ENCODE results near the gene C1QL3.
A peak's percentile ranks its signal among the peaks of the same experiment; 100 is the strongest.

C1QL3 gene

DNA sequence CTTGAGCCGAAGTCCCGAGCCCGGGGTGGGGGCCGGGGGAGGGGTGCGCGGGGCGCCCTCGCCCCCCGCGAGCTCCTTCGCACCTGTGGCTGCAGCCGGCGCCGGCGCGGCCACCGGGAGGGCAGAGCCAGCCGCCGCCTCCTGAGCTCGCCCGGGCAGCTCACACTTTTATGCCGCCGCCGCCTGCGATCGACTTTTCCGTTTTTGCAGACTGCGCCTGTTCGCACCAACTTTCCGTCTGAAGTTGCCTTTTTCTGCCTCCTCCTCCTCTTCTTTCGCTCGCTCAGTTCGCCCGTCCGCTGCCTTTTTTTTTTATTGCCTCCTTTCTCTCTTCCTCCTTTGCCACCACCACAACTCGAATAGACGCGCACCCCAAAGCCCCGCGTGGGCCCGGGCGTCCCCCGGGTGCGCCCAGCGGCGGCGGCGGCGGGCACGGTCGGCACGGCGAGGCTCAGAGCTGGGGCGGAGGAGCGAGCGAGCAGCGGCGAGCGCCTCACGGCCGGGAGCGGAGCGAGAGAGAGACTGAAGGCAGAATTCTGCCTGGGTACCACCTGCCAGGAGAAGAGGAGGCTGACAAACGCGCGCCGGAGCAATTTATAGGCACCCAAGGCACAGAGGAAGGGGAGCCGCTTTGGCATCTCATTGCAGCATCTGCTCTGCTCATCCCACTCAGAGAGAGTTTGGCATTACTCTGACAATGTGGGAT is at the start of gene C1QL3:
TSS of gene C1QL3 (minus strand) at position 569 of the 706 bp plus-strand sequence. CDS start 814 bp downstream, outside the sequence.
- Mint-ChIP-seq H3K4me3 (peak within 1 kb of the TSS; percentile 65), H3K27ac (no peak within 1 kb of the TSS), H3K9me3 (no peaks in the 10 kb centered on the region), H3K27me3 (peaks cover 47% of the 10 kb centered on the region), H3K36me3 (ENCODE audit: low read depth) (no peaks in the 10 kb centered on the region), H3K4me1 (ENCODE audit: low read depth) (peaks cover 16% of the 10 kb centered on the region)
- intact Hi-C loops (cut with micrococcal nuclease) = no loop called here

DNA sequence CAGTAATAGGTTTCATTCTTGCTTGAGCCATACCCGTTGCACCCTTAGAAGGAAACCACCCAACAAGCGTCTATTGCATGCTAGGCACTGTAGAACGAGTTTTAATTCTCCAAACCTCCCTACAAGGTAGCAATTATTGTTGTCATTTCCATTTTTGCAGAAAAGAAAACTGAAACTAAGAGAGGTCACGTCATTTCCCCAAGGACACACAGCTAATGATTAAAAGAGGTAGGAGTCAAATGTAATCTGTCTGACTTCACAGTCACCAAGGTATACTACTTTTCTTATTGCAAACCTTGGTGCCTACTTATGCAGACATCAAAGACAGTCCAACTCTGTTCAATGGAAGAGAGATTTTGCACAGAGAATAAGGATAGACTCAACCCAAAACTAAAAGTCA is 49.1 kb upstream of the C1QL3 start:
- H3K27ac Mint-ChIP-seq = no peak overlapping the region
- intact Hi-C loops (cut with micrococcal nuclease) = no loop called here
- H3K4me1 Mint-ChIP-seq (ENCODE audit: low read depth) = peaks cover 12% of the 10 kb centered on the region
- no peak overlapping the region for H3K4me3 Mint-ChIP-seq
- H3K27me3 Mint-ChIP-seq = peaks cover 2% of the 10 kb centered on the region
- H3K36me3 Mint-ChIP-seq (ENCODE audit: low read depth) = no peaks in the 10 kb centered on the region
- H3K9me3 Mint-ChIP-seq = no peaks in the 10 kb centered on the region

DNA sequence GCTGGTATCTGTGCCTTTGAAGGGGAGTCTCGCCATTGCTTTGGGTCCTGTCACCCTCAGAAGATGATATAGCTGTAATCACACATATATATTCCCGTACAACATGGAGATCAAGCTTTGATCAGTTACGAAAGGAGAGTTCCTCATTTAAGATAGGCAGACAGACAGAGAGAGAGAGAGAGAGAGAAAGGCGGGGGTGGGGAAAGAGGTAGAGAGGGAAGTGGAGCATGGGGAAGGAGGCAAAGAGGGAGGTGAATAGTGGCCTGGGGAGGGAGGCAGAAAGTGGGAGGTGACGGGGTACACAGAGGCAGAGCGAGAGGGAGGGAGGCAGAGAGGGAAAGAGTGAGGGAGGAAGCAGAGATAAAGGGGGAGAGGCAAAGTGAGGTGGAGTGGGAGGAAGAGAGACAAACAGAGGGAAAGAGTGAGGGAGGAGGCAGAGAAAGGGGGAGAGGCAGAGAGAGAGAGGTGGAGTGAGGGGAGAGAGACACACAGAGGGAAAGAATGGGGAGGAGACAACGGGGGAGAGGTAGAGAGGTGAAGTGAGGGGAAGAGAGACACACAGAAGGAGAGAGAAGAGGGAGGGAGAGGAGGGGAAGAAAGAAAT is 44.6 kb upstream of the C1QL3 start:
- Mint-ChIP-seq H3K9me3 (no peaks in the 10 kb centered on the region), H3K27me3 (peaks cover 2% of the 10 kb centered on the region), H3K36me3 (ENCODE audit: low read depth) (no peaks in the 10 kb centered on the region), H3K27ac (no peak overlapping the region), H3K4me1 (ENCODE audit: low read depth) (peaks cover 15% of the 10 kb centered on the region), H3K4me3 (no peak overlapping the region)
- intact Hi-C loops (cut with micrococcal nuclease) = no loop called here

DNA sequence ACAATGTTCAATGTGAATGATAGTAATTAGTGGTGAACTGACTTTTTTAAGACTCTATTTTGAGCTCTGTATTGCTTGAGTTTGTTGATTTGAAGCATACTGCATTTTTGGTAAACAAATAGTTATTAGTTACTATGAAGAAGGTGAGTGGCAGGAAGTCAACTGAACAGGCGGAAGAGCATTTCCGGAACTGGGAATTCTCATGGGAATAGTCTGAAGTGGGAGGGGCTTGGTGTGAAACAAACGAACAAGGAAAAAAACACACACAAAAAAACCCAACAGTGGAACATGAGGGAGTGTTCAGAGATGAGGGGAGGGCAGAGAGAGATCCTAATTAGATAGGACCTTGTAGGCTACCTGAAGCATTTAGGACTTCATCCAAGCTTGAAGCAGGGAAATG is 43.9 kb upstream of the C1QL3 start:
- intact Hi-C loops (cut with micrococcal nuclease) = no loop called here
- Mint-ChIP-seq H3K27ac (no peak overlapping the region), H3K36me3 (ENCODE audit: low read depth) (no peaks in the 10 kb centered on the region), H3K9me3 (no peaks in the 10 kb centered on the region), H3K4me1 (ENCODE audit: low read depth) (peaks cover 15% of the 10 kb centered on the region), H3K4me3 (no peak overlapping the region), H3K27me3 (peaks cover 2% of the 10 kb centered on the region)

DNA sequence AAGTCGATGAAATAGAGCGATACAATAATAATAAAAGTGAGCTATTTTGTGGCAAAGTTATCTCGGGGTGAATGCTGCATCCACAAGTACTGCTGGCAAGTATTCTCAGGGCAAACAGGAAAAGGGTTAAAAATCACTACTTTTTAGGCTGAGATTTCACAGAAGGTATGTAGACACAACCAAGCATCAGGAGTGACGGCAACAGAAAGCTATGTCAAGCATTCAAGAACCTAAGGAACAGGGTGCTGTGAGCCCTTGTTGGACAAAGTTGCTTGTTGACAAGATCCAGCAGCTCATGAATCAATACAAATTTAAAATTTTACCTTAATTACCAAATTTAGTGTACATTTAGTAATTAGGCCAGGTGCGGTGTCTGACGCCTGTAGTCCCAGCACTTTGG is 41.2 kb upstream of the C1QL3 start:
- Mint-ChIP-seq H3K27me3 (peaks cover 2% of the 10 kb centered on the region), H3K4me1 (ENCODE audit: low read depth) (peaks cover 15% of the 10 kb centered on the region), H3K9me3 (no peaks in the 10 kb centered on the region), H3K4me3 (no peak overlapping the region), H3K27ac (no peak overlapping the region), H3K36me3 (ENCODE audit: low read depth) (no peaks in the 10 kb centered on the region)
- intact Hi-C loops (cut with micrococcal nuclease) = no loop called here

DNA sequence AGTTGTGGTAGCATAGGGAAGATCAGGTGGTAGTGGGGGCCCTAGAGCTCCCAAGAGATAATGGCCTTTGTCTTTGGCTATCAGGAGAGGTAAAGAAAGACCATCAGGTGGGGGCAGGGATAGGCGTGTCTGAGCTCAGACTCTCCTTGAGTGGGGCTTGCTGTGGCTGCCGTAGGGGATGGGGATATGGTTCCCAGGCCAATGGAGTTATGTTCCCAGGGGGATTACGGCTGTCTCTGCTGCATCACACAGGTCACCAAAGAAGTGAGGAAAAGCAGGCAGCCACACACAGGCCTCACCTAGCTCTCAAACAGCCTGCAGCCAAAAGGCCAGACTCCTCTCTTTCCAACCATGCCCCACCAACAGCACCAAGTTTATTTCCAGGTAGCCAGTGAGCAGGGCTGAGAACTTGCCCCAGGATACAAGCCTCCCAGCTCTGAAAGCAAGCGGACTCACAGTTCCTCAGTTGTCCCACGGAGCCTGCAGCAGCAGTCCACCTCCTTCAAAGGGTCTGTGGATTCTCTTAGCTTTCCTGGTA is 37.6 kb upstream of the C1QL3 start:
- Mint-ChIP-seq H3K36me3 (ENCODE audit: low read depth) (no peaks in the 10 kb centered on the region), H3K27me3 (peaks cover 1% of the 10 kb centered on the region), H3K4me1 (ENCODE audit: low read depth) (no peaks in the 10 kb centered on the region), H3K4me3 (no peak overlapping the region), H3K27ac (no peak overlapping the region), H3K9me3 (no peaks in the 10 kb centered on the region)
- intact Hi-C loops (cut with micrococcal nuclease) = no loop called here

DNA sequence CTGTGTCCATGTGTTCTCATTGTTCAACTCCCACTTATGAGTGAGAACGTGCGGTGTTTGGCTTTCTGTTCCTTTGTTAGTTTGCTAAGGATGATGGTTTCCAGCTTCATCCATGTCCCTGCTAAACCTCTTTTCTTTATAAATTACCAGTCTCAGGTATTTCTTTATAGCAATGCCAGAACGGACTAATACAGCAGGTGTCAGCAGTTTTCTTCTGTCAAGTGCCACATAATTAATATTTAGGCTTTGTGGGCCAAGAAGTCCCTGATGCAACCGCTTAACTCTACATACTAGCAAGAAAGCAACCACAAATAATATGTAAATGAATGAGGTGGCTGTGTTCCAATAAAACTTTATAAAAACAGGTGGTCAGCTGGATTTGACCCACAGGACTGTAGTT is 26.3 kb upstream of the C1QL3 start:
- no peaks in the 10 kb centered on the region for H3K9me3 Mint-ChIP-seq
- H3K4me3 Mint-ChIP-seq = no peak overlapping the region
- no peaks in the 10 kb centered on the region for H3K36me3 Mint-ChIP-seq (ENCODE audit: low read depth)
- peaks cover 5% of the 10 kb centered on the region for H3K4me1 Mint-ChIP-seq (ENCODE audit: low read depth)
- H3K27ac Mint-ChIP-seq = no peak overlapping the region
- H3K27me3 Mint-ChIP-seq = no peaks in the 10 kb centered on the region
- intact Hi-C loops (cut with micrococcal nuclease) = no loop called here

DNA sequence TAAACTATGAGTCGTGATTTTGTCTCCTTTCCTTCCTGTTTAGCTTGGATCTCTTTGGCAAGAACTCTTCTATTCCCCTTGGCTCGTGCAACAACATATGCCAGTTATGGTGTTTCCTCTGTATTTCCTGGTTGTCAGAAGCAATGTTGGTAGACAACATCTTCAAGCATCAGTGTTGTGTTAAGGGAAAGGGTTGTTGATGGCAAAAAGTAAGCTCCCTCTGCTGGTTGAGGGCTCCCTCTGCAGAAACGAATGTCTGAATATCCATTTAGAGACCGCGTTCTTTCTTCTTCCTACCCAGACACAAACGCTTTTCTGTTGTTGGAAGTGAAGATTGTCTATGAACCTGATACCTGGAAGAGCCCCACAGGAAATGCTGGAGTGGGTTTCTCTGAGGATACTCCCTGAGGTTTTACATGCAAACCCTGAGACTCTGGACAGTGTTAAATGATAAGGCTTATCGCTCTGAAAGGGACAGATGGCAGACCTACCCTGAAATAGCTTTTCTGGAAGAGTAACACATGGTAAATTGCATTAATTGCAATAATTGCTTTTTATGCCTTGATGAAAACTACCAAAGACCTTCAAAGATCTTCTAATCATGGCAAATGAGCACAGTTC is 23.5 kb upstream of the C1QL3 start:
- intact Hi-C loops (cut with micrococcal nuclease) = no loop called here
- peaks cover 1% of the 10 kb centered on the region for H3K27me3 Mint-ChIP-seq
- H3K4me3 Mint-ChIP-seq = no peak overlapping the region
- no peaks in the 10 kb centered on the region for H3K36me3 Mint-ChIP-seq (ENCODE audit: low read depth)
- H3K4me1 Mint-ChIP-seq (ENCODE audit: low read depth) = peaks cover 5% of the 10 kb centered on the region
- no peaks in the 10 kb centered on the region for H3K9me3 Mint-ChIP-seq
- H3K27ac Mint-ChIP-seq = no peak overlapping the region

DNA sequence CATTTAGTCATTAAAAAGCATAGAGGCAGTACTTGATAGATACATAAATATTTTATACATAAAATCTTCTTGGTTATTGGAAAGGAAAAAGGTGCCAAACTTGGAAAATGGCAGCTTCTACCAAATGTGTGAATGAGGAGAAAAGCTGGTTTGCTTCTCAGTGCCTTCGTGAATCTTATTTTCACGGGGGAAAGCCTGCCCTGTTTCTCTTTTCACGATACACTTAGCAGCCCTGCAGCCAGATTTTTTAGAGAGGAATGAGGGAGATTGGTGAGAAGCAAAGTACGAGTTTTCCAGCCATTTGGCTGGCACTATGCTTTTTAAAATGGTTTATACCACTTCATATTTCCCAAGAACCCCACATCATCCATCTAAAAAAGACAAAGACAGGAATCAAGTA is 22.9 kb upstream of the C1QL3 start:
- Mint-ChIP-seq H3K4me3 (no peak overlapping the region), H3K27ac (no peak overlapping the region), H3K27me3 (peaks cover 3% of the 10 kb centered on the region), H3K36me3 (ENCODE audit: low read depth) (no peaks in the 10 kb centered on the region), H3K9me3 (no peaks in the 10 kb centered on the region), H3K4me1 (ENCODE audit: low read depth) (peaks cover 5% of the 10 kb centered on the region)
- intact Hi-C loops (cut with micrococcal nuclease) = no loop called here

DNA sequence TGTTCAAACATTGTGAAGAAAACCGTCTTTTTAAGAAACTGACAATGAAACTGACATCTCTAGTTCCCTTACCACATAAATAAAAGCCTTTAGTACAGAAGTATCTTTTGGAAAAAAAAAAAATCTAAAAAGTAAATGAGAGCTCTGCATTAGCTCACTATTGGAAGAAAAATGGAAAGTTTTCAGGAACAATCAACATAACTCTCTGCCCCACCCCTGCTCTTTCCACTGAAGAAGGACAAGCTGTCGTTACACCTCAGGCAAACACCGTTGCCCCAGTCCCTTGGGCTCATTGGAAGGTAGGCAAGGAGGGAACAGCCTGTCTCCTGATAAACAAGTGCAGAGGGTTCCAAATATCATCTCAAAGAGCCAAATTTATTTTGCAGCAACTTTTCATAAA is 22.4 kb upstream of the C1QL3 start:
- Mint-ChIP-seq H3K27me3 (peaks cover 3% of the 10 kb centered on the region), H3K9me3 (no peaks in the 10 kb centered on the region), H3K4me1 (ENCODE audit: low read depth) (peaks cover 5% of the 10 kb centered on the region), H3K36me3 (ENCODE audit: low read depth) (no peaks in the 10 kb centered on the region), H3K27ac (no peak overlapping the region), H3K4me3 (no peak overlapping the region)
- intact Hi-C loops (cut with micrococcal nuclease) = no loop called here

DNA sequence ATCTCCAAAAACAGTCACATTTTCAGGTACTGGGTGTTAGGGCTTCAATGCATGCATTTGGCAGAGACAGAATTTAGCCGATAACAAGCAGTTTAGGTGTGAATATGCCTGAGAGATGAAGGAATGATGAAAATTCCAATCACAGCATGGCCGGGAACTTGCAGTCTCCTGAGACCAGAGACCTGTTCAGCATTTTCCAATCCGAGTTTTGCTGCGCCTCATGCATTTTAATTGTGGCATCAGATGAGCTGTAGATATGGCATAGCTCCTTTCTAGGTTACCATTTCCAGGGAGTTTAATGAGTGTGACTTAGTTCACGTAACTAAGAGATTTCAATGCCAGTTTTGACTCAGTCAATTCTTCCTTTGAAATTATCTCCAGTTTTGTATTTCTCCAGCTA is 14.5 kb upstream of the C1QL3 start:
- Mint-ChIP-seq H3K36me3 (ENCODE audit: low read depth) (no peaks in the 10 kb centered on the region), H3K27ac (no peak overlapping the region), H3K27me3 (peaks cover 5% of the 10 kb centered on the region), H3K4me1 (ENCODE audit: low read depth) (no peaks in the 10 kb centered on the region), H3K4me3 (no peak overlapping the region), H3K9me3 (no peaks in the 10 kb centered on the region)
- intact Hi-C loops (cut with micrococcal nuclease) = no loop called here

DNA sequence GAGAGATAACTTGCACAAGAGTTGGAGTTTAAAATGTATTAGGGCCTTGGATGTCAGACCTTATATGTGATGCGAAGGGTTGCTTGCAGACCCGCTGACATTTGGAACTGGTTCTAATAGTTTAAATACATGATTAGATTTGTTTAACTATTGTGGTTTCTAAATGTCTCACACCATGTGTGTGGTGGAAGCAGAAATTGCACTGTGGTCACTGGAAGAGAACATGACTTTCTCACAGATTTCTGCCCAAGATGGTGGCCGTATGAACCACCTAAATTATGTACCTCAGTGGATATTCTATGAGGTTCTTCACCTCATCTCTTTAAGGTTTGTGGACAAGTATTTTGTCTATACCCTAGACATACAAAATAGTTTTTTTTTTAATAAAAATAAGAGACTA is 8.2 kb upstream of the C1QL3 start:
- H3K27ac Mint-ChIP-seq = no peak overlapping the region
- no peaks in the 10 kb centered on the region for H3K9me3 Mint-ChIP-seq
- H3K27me3 Mint-ChIP-seq = peaks cover 5% of the 10 kb centered on the region
- H3K36me3 Mint-ChIP-seq (ENCODE audit: low read depth) = no peaks in the 10 kb centered on the region
- H3K4me1 Mint-ChIP-seq (ENCODE audit: low read depth) = no peaks in the 10 kb centered on the region
- no peak overlapping the region for H3K4me3 Mint-ChIP-seq
- intact Hi-C loops (cut with micrococcal nuclease) = no loop called here

DNA sequence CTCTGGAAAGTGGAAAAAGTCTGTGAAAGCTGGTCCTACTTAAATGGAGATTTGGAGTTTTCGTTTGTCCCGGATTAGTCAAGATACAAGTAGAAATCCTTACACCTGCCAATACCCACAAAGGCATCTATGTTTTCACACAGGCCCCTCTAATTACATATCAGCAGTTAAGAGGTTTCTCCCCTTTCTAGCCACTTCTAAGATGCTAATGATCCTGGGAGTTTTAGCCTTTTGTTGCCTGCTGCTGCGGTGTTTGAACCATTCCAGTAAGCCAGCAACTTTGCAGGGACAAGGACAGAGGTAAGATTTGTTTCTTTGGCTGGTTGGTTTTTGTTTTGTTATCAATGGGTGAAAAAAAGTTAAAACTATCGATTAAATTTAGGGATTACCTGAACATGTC is 5.8 kb upstream of the C1QL3 start:
- H3K27me3 Mint-ChIP-seq = peaks cover 22% of the 10 kb centered on the region
- no peak overlapping the region for H3K4me3 Mint-ChIP-seq
- H3K9me3 Mint-ChIP-seq = no peaks in the 10 kb centered on the region
- intact Hi-C loops (cut with micrococcal nuclease) = no loop called here
- H3K4me1 Mint-ChIP-seq (ENCODE audit: low read depth) = no peaks in the 10 kb centered on the region
- H3K36me3 Mint-ChIP-seq (ENCODE audit: low read depth) = no peaks in the 10 kb centered on the region
- no peak overlapping the region for H3K27ac Mint-ChIP-seq

DNA sequence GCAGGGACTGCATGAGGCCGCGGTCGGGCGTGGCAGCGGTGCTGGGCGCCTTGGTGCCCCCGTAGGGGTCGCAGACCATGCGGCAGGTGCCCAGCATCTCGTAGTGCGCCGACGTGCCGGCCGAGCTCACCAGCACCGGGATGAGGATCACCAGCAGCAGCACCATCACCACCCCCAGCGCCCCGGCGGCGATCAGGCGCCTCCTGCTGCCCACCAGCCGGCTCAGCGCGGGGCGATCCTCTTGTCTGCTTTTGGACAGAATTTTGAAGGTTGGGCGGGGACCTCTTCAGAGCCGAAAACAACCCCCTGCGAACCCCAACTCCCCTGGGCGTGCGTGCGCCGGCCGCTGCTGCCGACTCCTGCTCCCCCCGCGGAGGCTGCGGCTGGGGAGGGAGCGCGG is 779 bp downstream of the C1QL3 start:
- Mint-ChIP-seq H3K4me1 (ENCODE audit: low read depth) (peaks cover 16% of the 10 kb centered on the region), H3K36me3 (ENCODE audit: low read depth) (no peaks in the 10 kb centered on the region), H3K27ac (no peak overlapping the region), H3K9me3 (no peaks in the 10 kb centered on the region), H3K27me3 (peaks cover 47% of the 10 kb centered on the region), H3K4me3 (peak overlapping the region; percentile 48)
- intact Hi-C loops (cut with micrococcal nuclease) = no loop called here
